GM12878 (cell line): Measurements from ENCODE around the gene SCAMP1. TPM values are rescaled to one million over a fixed set of nuclear protein-coding genes. Genes with fewer than 3 reads are reported as not detected.

Experiments
- ATAC-seq: fragments of 200-7000 bp; cut with Tn5 transposase; 3 replicates; pipeline ENCODE4 v1.9.1; 2020; ENCODE audit warnings: mild to moderate bottlenecking, moderate library complexity
- BruUV-seq: library from RNA; stranded (reverse); fragments of 400-500 nt; replicated peaks from 2 replicates; lab custom pipeline; 2021; lab: Mats Ljungman, UMichigan
- CTCF ChIA-PET: fragments of 300-600 bp; sonication (Branson Sonifier 250); formaldehyde crosslinking; extraction: SDS; loops from one replicate; lab custom pipeline; 2021; ENCODE audit warnings: inconsistent platforms; lab: Yijun Ruan, JAX
- POLR2A ChIA-PET: fragments of 350-600 bp; formaldehyde crosslinking; extraction: SDS; loops from one replicate; lab custom pipeline; 2021; ENCODE audit warnings: inconsistent platforms; lab: Charles Lee
- RAD21 ChIA-PET: fragments of 300-600 bp; sonication (Branson Sonifier 250); formaldehyde crosslinking; loops from one replicate; lab custom pipeline; 2023; ENCODE audit warnings: antibody characterized with exemption; ENCODE audit not compliant: unreplicated experiment; lab: Charles Lee
- SMC1A ChIA-PET: fragments of 300-600 bp; sonication (Branson Sonifier 250); formaldehyde crosslinking; loops from one replicate; lab custom pipeline; 2023; ENCODE audit not compliant: unreplicated experiment, uncharacterized antibody; lab: Charles Lee
- DNase-seq: peaks from one replicate; pipeline ENCODE4 v3.0.0-alpha.2; 2011; ENCODE audit warnings: low read depth, low spot score
- FAIRE-seq: peaks from 3 replicates; lab custom pipeline; 2011; peaks lifted over from hg19 to GRCh38; lab: Jason Lieb, UNC
- H2AFZ ChIP-seq: 2 replicates; pipeline ENCODE4 v1.6.0; 2011; ENCODE audit warnings: low read depth, low read length, control low read depth; ENCODE audit not compliant: control insufficient read depth
- H3K27ac ChIP-seq: 2 replicates; pipeline ENCODE4 v1.5.1; 2011; ENCODE audit warnings: control low read depth; ENCODE audit not compliant: control insufficient read depth, insufficient read depth
- H3K27me3 ChIP-seq, 2 experiments: replicated peaks in 1 of 2; 2 replicates each; pipeline versions ENCODE4 v1.6.0 to v1.6.1; 2011; ENCODE audit warnings: low read length in 1 of 2; ENCODE audit not compliant: control insufficient read depth in 2 of 2, insufficient read depth in 2 of 2
- H3K36me3 ChIP-seq, 2 experiments: 2 replicates each; pipeline ENCODE4 v1.5.1; 2011; ENCODE audit warnings: low read length in 1 of 2; ENCODE audit not compliant: control insufficient read depth in 2 of 2, insufficient read depth in 2 of 2
- H3K4me1 ChIP-seq: 2 replicates; pipeline ENCODE4 v1.6.1; 2011; ENCODE audit warnings: mild to moderate bottlenecking, low read length, moderate library complexity, mixed read lengths; ENCODE audit not compliant: control insufficient read depth, insufficient read depth
- H3K4me2 ChIP-seq: 2 replicates; pipeline ENCODE4 v1.6.0; 2011; ENCODE audit warnings: control low read depth; ENCODE audit not compliant: control insufficient read depth, insufficient read depth
- H3K4me3 ChIP-seq: fragments of 200-600 bp; sonication (generic); 2 replicates; pipeline ENCODE4 v1.5.1; 2016
- H3K79me2 ChIP-seq: 2 replicates; pipeline ENCODE4 v1.6.0; 2011; ENCODE audit warnings: low read length; ENCODE audit not compliant: control insufficient read depth, insufficient read depth
- H3K9ac ChIP-seq: 2 replicates; pipeline ENCODE4 v1.8.0; 2011; ENCODE audit warnings: low read length, control low read depth, mixed read lengths; ENCODE audit not compliant: control insufficient read depth, insufficient read depth
- H3K9me3 ChIP-seq: replicated peaks from 3 replicates; pipeline ENCODE4 v1.5.1; 2011; ENCODE audit warnings: mild to moderate bottlenecking, low read length; ENCODE audit not compliant: control insufficient read depth, insufficient read depth
- H4K20me1 ChIP-seq: 2 replicates; pipeline ENCODE4 v1.6.0; 2011; ENCODE audit not compliant: control insufficient read depth, insufficient read depth
- NFYA ChIP-seq: IDR thresholded peaks from 2 replicates; pipeline ENCODE4 v1.6.1; 2011; ENCODE audit warnings: low read depth, mild to moderate bottlenecking, low read length, improper control_type of control experiment, borderline replicate concordance
- SMARCA5 ChIP-seq: fragments of 450-650 bp; IDR thresholded peaks from 2 replicates; pipeline ENCODE4 v1.6.1; 2017; ENCODE audit warnings: mild to moderate bottlenecking
- ZBTB11 ChIP-seq: fragments of 450-650 bp; formaldehyde crosslinking; IDR thresholded peaks from 2 replicates; pipeline ENCODE4 v1.5.0; 2022; ENCODE audit warnings: mild to moderate bottlenecking, missing genetic modification characterization
- WGBS: methylation state at CpG from one replicate; pipeline ENCODE4 v1.1.6; 2016; ENCODE audit warnings: low lambda C conversion rate; ENCODE audit not compliant: insufficient replicate concordance, insufficient coverage; ENCODE audit errors: missing lambda C conversion rate; 5-methylcytosine and 5-hydroxymethylcytosine counted together
- in situ Hi-C: fragments of 300-500 bp; cut with MboI; formaldehyde crosslinking; loops from 9 replicates; pipeline ENCODE4 v1.14.3; 2018; ENCODE audit warnings: mixed read lengths
- intact Hi-C: fragments of 100-400 bp; cut with micrococcal nuclease; formaldehyde crosslinking; loops from one replicate; pipeline ENCODE4 v1.14.2; 2022; ENCODE audit not compliant: unreplicated experiment
- polyA plus RNA-seq, 11 experiments: library from polyadenylated mRNA; depleted of rRNA in 4 of 11; unstranded in 6 of 11; stranded (reverse) in 5 of 11; fragments of >200 nt; fragmentation: Nextera tagmentation in 4 of 11; fragmentation: Illumina TruSeq in 1 of 11; extraction: Ambion mirVana in 4 of 11; extraction: Trizol in 1 of 11; gene quantifications; 1 replicate in 1 of 11; 2 replicates in 10 of 11; pipeline versions ENCODE4 v1.2.1 to v1.2.3, GENCODE V29; 2011 to 2016; ENCODE audit warnings: inconsistent platforms in 2 of 11, missing spikeins in 2 of 11, low read depth in 1 of 11
- total RNA-seq, 4 experiments: library from RNA; depleted of rRNA in 3 of 4; stranded (reverse); fragments of >200 nt in 3 of 4; fragmentation: Illumina TruSeq in 1 of 4; extraction: Trizol in 1 of 4; gene quantifications; 2 replicates each; pipeline versions ENCODE4 v1.2.1 to v1.2.3, GENCODE V29; 2013 to 2021

The SCAMP1 gene
- total and polyA plus RNA-seq, 10 of the 15 experiments (the other 5 are each of a cell fraction or from before 2014, with no cell fraction given), result 6.4 to 27.9 (median 20.0) TPM

DNA sequence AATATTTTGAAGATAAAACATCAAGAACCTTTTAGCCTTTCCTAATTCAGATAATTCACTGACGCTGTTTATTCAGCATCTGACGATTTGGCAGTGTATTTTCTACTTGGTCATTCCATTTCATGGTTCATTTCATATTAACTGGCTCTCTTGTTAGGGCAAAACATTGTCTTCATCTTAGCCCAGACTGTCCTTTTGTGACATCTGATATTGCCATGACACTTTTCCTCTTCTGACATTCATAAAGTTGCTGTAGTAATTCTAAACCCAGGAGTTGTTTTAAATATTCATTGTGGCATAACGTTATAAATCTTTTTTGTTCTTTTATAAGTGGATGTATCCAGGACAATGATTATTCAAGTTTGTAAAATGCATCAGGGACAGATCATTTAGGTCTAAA is 1.8 kb downstream of the SCAMP1 start:
- ATAC-seq, result no peak
- ChIA-PET CTCF (no interaction called here), RAD21 (no interaction called here), SMC1A (no interaction called here), POLR2A (no interaction called here)
- no peaks in the 10 kb centered on the region for H3K9me3 ChIP-seq
- H3K4me3 ChIP-seq, result peak overlapping the region; percentile 94
- no peak for FAIRE-seq
- H3K36me3 ChIP-seq, result peaks cover 0 to 3% of the 10 kb centered on the region in 2 experiments; a peak in 1 of 4 replicates
- 66% methylated on average over 3 of the region's 3 CpGs for WGBS
- H3K79me2 ChIP-seq, result peaks cover 68% of the 10 kb centered on the region
- H3K9ac ChIP-seq, result peak overlapping the region; percentile 93; the same call in 1 of the 2 replicates
- no TSS peak for BruUV-seq
- H3K27ac ChIP-seq, result no peak overlapping the region
- peaks cover 8% of the 10 kb centered on the region for H3K4me1 ChIP-seq
- H2AFZ ChIP-seq, result no peak overlapping the region
- TF ChIP-seq ZBTB11 (no peak), NFYA (no peak), SMARCA5 (no peak)
- TF ChIP-seq, all 136 proteins: peak for 0
- Histone ChIP-seq H3K27me3 (no peaks in the 10 kb centered on the region), H3K4me2 (peak overlapping the region; percentile 70), H4K20me1 (no peaks in the 10 kb centered on the region)
- intact Hi-C loops, result loop anchor here (5.0 kb wide), 2 partner anchors 105 to 140 kb away; no protein-coding TSS in a partner anchor
- no peak for DNase-seq
- in situ Hi-C loops, result no loop called here
